ENCODE data around the gene ADTRP.

Gene ADTRP

GRCh38 chr6:11820821-11821220, 42.2 kb upstream of the ADTRP start:
- Histone ChIP-seq H3K9me3 (ENCODE audit: control insufficient read depth, insufficient read depth, low read depth, low read length) (no peaks in the 10 kb centered on the region), H3K27ac (ENCODE audit: extremely low read depth, low read depth, low read length) (no peak overlapping the region), H3K4me1 (ENCODE audit: control insufficient read depth, insufficient read depth, low read length) (no peaks in the 10 kb centered on the region), H3K4me3 (ENCODE audit: low read depth, low read length) (no peak overlapping the region), H3K36me3 (ENCODE audit: control insufficient read depth in 2 of 2, insufficient read depth in 1 of 2, low read length in 2 of 2) (no peaks in the 10 kb centered on the region)
- TF ChIP-seq ZNF776 (tag by site-specific recombination; IDR thresholded peaks at IDR 0.05; ENCODE audit: borderline replicate concordance) (no peak), ZNF521 (tag by site-specific recombination; IDR thresholded peaks at IDR 0.05) (no peak), ZNF549 (tag by site-specific recombination; IDR thresholded peaks at IDR 0.05) (no peak), KLF16 (tag by site-specific recombination; IDR thresholded peaks at IDR 0.05) (no peak), ZNF366 (tag by site-specific recombination; conservative IDR thresholded peaks at IDR 0.05) (no peak), MYNN (tag by site-specific recombination; IDR thresholded peaks at IDR 0.05; ENCODE audit: borderline replicate concordance) (no peak), KLF7 (tag by site-specific recombination; IDR thresholded peaks at IDR 0.05; ENCODE audit: borderline replicate concordance) (no peak), ZNF133 (tag by site-specific recombination; IDR thresholded peaks at IDR 0.05) (no peak), ZNF23 (tag by site-specific recombination; IDR thresholded peaks at IDR 0.05; ENCODE audit: borderline replicate concordance) (no peak), EGR2 (tag by site-specific recombination; IDR thresholded peaks at IDR 0.05; ENCODE audit: low read depth) (no peak), ZNF394 (tag by site-specific recombination; IDR thresholded peaks at IDR 0.05; ENCODE audit: borderline replicate concordance) (no peak), ZBTB10 (tag by site-specific recombination; IDR thresholded peaks at IDR 0.05) (no peak), HOXC10 (CRISPR knock-in tag; IDR thresholded peaks at IDR 0.05) (no peak)
- TF ChIP-seq, protein P1, sequence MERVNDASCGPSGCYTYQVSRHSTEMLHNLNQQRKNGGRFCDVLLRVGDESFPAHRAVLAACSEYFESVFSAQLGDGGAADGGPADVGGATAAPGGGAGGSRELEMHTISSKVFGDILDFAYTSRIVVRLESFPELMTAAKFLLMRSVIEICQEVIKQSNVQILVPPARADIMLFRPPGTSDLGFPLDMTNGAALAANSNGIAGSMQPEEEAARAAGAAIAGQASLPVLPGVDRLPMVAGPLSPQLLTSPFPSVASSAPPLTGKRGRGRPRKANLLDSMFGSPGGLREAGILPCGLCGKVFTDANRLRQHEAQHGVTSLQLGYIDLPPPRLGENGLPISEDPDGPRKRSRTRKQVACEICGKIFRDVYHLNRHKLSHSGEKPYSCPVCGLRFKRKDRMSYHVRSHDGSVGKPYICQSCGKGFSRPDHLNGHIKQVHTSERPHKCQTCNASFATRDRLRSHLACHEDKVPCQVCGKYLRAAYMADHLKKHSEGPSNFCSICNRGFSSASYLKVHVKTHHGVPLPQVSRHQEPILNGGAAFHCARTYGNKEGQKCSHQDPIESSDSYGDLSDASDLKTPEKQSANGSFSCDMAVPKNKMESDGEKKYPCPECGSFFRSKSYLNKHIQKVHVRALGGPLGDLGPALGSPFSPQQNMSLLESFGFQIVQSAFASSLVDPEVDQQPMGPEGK (tag by site-specific recombination; IDR thresholded peaks at IDR 0.05), result no peak
- TF ChIP-seq, protein P2, sequence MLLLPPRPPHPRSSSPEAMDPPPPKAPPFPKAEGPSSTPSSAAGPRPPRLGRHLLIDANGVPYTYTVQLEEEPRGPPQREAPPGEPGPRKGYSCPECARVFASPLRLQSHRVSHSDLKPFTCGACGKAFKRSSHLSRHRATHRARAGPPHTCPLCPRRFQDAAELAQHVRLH (tag by site-specific recombination; IDR thresholded peaks at IDR 0.05), result no peak
- POLR2A ChIA-PET, result no interaction called here
- CTCF ChIA-PET, result no interaction called here

DNA sequence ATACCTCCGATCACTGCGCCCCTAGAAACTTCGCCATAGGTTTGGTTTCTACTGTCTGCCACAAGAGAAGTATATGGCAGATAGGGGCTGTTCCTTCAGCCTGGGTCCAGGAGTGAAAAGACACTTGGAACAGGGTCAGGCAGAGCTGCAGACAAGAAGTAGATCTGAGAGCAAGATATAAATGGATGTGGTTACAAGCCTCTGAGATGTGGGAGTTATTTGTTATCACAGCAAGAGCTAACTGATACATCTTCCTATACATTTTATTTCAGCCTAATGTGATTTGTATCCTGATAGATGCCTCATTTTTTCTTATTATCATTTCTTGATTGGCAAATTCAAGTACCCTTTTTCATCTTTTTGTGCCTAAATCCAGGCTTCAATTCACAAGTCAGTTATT, 40.9 kb upstream of the ADTRP start:
- ChIA-PET CTCF (no interaction called here), POLR2A (no interaction called here)
- H3K4me3 ChIP-seq (ENCODE audit: low read depth, low read length), result no peak overlapping the region
- H3K36me3 ChIP-seq (ENCODE audit: control insufficient read depth in 2 of 2, insufficient read depth in 1 of 2, low read length in 2 of 2), result no peaks in the 10 kb centered on the region
- no peaks in the 10 kb centered on the region for H3K4me1 ChIP-seq (ENCODE audit: control insufficient read depth, insufficient read depth, low read length)
- no peaks in the 10 kb centered on the region for H3K9me3 ChIP-seq (ENCODE audit: control insufficient read depth, insufficient read depth, low read depth, low read length)
- H3K27ac ChIP-seq (ENCODE audit: extremely low read depth, low read depth, low read length), result no peak overlapping the region
- TF ChIP-seq HOXA7 (CRISPR knock-in tag; IDR thresholded peaks at IDR 0.05; ENCODE audit: borderline replicate concordance), result no peak
- no peak for TF ChIP-seq ZNF214 (tag by site-specific recombination; IDR thresholded peaks at IDR 0.05; ENCODE audit: borderline replicate concordance)
- no peak for TF ChIP-seq ZNF169 (tag by site-specific recombination; IDR thresholded peaks at IDR 0.05)
- no peak for TF ChIP-seq SCRT2 (tag by site-specific recombination; IDR thresholded peaks at IDR 0.05)
- TF ChIP-seq ZNF202 (tag by site-specific recombination; IDR thresholded peaks at IDR 0.05; ENCODE audit: borderline replicate concordance), result no peak
- TF ChIP-seq ZNF626 (tag by site-specific recombination; IDR thresholded peaks at IDR 0.05), result no peak
- no peak for TF ChIP-seq ZNF274 (IDR thresholded peaks at IDR 0.05; ENCODE audit: low read length)
- no peak for TF ChIP-seq ZNF274 (tag by site-specific recombination; IDR thresholded peaks at IDR 0.05; ENCODE audit: borderline replicate concordance)
- no peak for TF ChIP-seq ZNF157 (tag by site-specific recombination; IDR thresholded peaks at IDR 0.05)
- no peak for TF ChIP-seq ZNF354C (tag by site-specific recombination; IDR thresholded peaks at IDR 0.05; ENCODE audit: borderline replicate concordance, low read depth)
- TF ChIP-seq BCL11A (tag by site-specific recombination; IDR thresholded peaks at IDR 0.05; ENCODE audit: low read depth), result no peak
- no peak for TF ChIP-seq HIC1 (tag by site-specific recombination; IDR thresholded peaks at IDR 0.05)

Data from HEK293 (cell line).